Pons (tissue), 1 donor: Measurements from ENCODE around the gene NFIB.

Experiments
- DNase-seq: peaks from one replicate; pipeline ENCODE4 v3.0.0-alpha.2; 2016; ENCODE audit warnings: low spot score

Gene NFIB

DNA sequence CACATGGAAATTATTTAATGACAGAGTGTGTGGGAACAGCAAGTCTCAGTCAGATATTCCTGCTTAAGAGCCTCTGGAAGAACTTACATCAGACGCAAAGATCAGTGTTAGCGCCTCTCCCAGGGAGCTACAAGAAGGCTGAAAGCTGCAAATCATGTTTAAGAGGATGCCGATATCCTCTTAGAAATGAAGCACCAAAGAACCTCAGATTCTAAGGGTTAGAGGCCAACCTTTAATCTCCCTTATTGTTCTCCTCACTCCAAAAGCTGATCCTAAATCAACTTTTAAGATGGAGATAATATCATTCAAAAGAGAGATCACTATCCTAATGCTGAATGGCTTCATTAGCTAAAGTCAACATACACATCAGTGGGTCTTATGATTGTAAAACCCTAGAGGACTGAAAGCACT is 160.6 kb downstream of the NFIB start:
- no peak for DNase-seq

DNA sequence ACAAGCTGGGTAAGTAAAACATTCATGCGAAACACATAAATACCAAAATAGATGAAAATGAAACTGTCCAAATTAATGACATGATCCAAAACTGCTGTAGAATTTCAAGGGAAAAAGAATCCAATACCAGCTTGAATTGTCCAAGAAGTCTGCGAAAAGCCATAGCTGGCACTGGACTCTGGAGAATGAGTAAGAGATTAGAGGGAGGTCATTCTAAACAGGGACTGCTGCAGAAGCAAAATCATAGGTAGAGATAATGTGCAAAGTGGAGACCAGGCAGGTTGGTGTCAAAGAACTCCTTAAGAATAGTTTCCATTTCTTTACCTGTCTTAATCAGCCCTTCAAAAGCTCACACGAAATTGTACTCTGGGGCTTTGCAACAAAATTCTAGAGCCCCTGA is 162.5 kb downstream of the NFIB start:
- DNase-seq = no peak

DNA sequence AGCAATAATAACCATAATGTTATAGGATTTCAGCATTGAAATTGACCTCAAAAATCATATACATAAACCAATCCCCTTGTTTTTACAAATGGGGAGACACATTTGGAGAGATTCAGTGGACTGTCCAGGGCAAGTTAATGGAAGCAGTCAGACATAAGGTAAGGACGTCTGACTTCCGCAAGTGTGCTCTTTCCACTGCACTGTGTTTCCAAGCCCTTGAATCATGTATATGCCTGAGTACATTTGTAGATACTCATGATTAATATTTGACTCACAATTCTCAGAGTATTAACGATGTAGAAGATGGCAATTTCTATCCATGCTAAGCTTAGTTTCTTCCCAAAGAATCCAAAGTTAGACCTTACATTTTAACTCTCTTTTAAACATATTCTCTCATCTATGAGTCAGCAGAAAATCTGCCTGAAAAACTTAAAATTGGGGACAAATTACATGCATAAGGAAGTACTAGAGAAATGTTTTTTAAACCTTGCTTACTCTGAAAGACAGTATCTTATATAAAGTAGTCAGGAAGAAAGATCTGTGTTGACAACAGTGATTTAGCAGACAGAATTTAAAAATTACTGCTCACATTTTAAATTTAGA is 165.3 kb downstream of the NFIB start:
- no peak for DNase-seq

DNA sequence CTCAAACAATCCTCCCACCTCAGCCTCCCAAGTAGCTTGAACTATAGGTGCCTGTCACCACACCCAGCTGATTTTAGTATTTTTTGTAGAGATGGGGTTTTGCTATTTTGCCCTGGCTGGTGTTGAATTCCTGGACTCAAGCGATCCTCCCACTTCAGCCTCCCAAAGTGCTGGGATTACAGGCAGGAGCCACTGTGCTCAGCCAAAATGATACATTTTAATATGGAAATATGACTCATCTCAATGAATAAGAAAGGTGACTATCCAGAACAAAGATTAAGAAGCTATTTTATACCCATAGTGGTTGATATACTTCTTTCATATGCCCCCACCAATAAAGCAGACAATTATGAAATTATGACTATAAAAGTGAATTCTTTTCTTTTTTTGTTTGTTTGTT is 166.2 kb downstream of the NFIB start:
- DNase-seq = no peak

DNA sequence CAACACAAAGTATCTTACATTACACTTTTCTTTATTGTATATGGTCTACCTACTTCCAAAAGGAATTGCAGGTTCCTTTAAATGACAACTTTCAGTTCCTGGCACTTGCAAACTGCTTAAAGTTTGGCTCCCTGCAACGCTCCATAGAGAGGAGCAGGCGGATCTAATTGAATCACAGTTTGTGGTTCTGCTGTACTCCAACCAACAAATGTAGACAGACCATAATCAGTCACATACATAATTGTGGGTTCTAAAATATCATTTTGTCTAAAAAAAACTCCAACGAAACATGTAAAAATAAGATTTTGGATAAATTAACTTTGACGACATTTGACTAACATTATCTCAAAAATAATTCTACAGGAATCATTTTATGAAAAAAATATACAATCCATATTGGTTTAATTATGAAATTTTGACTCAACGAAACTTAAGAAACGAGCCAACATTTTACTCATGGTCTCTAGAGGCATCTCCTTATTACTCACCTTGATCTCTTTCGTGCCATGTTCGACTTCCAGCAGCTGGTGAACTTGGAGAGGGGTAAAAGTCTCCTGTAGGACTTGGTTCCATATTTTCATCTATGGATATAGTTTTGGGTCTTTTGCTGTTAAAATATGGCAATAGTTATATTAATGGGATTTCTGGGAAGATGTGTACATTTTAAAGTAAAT is 167.6 kb downstream of the NFIB start:
- DNase-seq = no peak

DNA sequence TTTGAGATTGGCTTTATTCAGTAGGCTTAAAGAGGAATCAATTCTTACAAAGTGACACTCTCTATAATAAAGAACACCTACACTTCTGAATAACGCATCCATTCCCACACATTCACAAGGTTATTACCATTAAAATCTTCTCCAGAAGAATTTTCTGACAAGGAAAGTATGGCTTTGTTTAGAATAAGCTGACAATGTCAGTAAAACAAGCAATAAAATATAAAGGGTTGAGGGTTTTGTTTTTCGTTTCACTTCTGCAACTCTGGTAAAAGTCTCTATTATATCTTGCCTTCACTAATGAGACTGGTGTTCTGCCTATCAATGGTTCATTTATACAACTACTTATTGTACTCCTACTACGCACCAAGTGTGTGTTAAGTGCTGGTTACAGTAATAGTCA is 169.7 kb downstream of the NFIB start:
- no peak for DNase-seq

DNA sequence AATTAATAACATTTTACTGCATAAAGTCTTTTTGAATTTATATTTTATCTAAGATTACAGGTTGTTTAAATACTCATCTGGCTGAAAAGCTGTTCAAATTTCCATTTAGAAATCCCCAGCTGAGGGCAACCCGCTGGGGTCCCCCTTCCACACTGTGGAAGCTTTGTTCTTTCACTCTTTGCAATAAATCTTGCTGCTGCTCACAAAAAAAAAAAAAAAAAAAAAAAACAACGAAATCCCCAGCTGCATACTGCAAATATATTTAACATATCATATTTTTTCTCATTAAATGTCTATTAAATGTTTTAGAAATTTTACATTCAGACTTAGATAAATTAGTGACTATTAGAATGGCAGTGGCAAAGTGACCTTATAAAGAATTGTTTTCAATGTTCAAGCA is 172.2 kb downstream of the NFIB start:
- DNase-seq = no peak

DNA sequence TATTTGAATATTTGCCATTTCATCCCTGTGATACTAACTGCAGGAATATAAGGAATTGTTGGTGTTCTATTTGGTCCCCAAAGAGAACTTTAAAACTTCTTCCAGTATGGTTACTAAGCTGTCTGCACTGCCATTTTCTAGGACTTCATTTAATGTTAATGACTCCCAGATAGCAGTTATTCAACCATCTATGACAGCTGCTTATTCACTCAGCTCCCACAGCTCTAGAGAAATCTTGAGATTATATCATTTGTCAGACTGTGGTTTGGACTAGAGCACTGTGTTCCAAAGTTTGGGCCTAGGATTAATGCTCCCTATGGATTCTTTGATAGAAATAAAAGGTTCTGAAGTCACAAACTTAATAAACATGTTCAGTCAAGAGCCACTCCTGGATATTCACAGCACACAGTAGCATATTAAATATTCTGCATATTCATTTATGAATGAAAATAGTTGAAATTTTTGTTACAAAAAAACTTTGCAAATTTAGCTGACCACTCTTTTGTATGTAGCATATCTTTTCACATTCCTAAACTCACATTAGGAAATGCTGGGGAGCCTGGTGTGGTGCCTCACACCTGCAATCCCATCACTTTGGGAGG is 173.7 kb downstream of the NFIB start:
- no peak for DNase-seq

DNA sequence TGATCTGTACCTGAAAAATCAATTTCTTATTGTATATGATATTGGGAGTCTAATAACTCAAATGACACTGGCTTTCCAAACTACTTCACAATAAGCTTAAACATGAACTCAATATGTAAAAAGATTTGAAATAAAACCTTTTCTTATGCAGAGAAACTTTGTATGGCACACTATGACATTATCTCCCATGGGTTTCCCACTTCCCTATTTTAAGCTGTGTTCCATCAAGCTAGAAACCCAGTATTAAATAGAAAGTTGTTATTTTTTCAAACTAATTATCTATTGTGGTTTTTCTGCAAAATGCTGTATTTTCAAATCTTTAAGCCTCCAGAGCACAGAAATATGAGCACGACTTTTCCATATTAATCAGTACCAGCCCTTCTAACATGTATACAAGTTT is 174.7 kb downstream of the NFIB start:
- no peak for DNase-seq

DNA sequence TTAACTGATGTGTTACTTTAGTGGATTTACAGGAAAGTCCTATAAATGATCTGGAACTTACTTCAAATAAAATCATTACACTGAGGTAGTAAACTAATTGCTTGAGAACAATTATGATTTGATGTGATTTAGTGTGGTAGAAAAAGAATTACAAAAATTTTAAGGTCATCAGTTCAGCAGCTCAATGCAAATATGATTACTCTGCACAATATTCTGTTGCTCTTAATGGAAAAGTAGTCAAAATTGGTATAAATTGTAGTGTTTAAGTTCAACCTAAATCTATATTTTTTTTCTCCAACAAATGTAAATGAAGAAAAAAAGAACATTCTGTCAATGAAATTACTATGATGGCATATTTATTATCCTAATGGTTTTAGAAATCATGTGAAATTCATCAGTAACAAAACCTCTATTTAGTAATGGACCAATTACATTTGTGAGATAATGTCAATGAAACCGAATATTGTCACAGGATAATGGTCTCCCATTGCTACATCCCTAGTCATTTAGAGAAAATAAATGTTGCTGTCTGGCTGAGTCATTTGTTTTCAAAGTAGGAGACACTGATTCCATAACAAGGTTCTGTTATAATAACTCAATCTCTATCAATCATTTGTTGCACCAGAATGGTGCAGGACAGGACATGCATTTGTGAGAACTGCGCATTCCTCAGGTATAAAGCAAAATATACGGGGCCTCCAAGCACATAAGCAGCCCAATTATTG is 177.1 kb downstream of the NFIB start:
- no peak for DNase-seq

DNA sequence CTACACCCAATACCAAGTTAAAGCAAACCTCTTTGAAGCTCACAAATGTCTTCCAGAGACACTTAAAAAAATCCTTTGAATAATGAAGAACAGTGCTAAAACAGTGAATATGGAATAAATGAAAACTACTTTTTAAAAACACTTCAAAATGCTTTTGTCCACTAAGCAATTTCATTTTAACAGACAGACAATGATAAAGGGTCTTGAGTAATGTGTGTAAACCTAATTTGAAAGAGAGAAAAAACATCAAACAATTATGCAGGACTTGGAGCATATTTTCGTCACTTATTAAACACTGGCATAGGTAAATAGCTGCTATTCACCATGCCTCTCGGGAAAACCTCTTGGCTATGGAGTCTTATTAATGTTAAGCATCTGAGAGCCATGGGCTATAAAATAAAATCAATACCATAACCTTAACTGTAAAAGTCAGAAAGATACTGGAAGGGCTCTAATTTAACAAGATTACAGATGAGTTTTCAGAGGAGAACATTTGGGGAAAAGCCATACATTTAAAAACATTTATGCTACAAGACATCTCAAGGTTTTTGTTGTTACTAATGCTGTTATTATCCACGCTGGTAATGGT is 177.8 kb downstream of the NFIB start:
- DNase-seq = no peak

DNA sequence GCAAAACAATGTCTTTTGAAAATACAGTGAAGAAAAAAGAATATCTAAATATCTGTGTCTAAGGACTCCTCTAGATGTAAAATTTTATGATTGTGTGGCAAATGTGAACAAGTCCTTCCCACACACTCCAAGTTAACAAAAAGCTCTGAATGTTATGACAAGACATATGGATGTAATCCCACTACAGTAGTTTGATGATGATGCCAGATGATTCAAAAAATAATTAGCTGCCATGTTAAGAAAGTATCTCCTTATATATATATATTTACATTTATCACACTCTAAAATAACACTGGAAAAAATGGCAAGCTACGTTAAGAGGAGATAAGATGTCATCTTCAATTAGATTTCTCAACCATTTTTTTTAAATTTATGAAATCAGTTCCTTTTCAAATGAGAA is 178.5 kb downstream of the NFIB start:
- DNase-seq = no peak

DNA sequence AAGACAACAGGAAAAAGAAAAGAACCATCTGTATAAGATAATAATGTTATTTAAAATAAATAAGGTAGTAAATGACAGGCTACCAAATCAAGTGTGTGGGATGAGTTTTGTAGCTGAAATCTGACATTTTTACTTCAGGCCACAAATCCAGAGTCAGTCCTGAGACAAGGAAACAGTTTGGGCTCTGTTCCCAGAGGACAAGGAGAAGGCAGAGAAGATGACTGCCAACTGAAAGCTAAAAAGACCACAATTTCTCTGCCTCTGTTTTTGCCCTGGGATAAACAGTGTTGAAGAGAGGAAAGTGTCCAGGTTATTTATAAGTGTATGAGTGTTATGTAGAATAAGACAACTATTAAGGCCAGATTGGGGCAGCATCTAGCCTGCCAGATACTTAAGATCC is 180.5 kb downstream of the NFIB start:
- peak; percentile 43 for DNase-seq

DNA sequence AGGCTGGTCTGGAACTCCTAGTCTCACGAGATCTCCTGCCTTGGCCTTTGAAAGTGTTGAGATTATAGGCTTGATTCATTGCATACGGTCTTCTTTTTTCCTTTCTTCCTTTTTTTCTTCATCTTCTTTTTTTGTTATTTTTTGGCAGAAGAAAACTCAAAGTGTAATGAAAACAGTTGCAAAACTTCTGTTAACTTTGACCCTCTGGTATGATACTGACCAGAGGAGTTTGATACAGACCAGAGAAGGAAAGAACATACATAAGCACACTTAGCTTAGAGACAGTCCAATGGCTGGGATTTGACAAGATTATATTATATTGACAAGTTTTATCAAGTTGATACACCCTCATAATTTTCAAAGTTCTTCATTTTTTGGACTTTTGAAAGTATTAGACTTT is 181.2 kb downstream of the NFIB start:
- no peak for DNase-seq

DNA sequence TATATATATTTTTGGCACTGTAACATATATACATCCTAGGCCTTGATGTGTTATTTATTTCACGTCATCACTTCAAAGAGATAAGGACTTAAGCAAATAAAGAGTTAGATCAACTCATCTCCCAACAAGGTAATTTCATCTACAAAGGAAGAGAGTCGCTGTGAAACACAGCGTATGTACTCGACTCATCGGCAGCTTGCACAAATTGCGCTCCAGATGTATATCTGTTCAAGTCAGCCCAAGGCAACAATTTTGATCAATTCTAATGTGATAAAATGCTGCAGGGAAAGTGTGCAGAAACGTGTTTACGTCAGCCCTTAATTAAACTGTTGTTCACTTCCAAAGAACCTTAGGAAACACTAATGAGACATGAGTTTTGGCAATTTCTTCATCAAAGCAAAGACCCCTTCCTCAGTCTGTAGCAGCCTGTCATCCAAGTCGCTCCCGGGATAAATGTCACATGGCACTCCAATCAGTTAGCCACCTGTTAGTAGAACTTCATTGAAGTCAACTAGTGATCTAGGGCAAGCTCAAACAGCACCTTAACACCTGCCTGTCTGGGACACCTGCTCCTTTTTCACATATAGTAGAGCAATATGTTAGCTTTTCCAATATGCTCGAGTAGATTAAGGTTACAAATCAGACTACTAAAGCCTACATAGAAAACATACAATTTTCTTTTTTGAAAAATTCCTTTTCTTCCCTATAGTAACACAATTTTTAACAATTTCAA is 182.4 kb downstream of the NFIB start:
- DNase-seq = no peak

DNA sequence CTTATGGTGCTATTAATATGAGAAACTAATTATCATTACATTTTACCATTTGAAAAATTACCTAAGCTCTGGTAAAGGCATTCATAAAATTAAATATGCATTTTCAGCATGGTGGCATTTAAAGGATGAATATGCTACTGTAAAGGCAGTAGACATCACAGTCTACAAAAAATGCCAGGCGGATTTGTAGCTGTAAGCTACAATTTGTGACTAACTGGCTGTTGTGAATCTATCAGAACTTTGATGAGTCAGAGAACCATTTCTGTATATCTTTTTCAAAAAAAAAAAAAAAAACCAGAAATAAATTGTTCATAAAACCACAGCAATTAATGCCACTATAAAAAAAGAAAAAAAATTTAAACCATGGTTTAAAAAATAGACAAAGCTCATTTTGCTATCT is 186.3 kb downstream of the NFIB start:
- no peak for DNase-seq

DNA sequence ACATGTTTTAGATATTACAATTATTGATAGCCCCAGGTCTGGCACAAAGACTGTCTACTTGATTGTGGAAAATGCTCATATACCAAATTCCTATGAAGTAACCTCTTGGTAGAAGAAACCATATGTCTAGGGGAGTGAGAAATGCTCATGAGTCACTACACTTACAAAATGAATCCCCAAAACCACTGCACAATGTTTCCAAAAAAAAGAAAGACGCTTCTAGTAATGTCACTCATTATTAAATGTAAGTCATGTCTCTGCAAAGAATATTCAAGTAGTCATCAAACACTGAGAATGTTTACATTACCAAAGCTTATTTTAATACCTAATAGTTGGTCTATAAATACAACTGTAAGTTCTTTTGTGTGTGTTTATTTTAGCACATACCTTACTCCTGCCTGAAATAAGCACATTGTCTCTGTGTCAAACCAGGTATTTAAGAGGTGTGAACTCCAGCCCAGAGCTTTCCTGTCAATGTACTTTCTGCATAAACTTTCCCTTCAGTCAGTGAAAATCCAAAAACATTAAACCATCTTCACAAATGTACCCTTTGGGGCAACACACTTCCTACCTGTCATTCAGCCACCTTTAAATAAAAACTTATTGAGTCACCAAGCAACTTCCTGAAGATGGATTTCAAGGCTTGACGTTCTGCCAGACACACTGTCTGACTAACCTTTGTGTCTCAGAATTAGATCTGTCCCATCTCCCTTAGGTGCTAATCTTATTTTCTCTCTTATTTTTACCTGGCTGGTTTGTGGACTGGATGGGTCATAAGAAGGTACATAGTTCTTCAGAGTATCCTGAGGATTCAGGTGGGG is 194.0 kb downstream of the NFIB start:
- DNase-seq = no peak

DNA sequence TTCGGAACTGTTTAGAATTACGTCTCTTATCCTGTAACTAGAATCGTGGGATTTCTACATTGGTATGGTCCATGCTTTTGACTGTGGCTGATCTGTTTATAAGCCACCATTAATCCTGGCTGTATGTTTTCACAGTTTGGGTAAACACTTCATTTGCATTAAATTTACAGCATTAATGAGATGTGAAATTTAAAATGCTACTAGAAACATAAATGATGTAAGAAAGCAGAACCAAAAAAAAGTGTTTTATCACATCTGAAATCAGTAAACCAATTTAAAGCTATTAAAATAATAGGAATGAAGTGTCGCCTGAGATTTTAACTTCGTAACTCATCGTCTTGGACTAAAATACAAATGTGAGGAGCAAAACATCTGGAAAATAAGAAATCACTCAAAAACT is 201.7 kb downstream of the NFIB start:
- DNase-seq = no peak

DNA sequence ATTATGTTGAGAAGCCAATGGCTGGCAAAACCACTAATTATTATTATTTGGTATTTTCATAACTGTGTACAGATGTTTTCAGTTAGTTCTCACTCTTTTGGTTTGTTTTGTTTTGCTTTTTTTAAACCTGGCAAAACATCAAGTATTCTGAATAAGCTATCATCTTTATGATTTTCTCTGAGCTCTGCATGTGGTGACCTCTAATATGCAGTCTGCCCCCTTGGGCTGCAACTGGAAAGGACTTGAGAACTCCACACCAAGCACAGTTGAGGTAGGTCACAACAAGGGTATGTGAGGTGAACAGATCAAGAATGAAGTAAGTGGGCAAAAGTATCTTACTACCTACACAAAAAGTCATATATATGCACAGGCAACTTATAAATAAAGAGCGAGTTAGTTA is 202.2 kb downstream of the NFIB start:
- DNase-seq = no peak

DNA sequence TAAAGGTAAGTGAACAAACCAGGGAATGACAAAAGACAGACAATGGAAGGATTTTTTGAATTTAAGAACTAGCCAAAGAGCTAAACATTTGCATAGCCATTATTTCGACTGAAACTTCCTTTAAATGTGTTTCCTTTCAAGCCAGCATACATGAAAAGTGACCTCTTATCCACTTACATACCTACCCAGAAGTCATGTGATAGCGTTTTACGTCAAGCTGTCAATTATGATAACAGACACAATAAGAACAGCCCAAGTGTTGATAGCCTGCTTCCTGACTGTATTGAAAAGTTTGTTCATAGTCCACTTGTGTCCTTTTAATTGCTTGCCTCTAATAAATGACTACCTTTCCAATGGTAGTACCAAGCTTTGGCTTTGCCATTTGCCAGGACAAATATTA is 206.0 kb downstream of the NFIB start:
- no peak for DNase-seq

DNA sequence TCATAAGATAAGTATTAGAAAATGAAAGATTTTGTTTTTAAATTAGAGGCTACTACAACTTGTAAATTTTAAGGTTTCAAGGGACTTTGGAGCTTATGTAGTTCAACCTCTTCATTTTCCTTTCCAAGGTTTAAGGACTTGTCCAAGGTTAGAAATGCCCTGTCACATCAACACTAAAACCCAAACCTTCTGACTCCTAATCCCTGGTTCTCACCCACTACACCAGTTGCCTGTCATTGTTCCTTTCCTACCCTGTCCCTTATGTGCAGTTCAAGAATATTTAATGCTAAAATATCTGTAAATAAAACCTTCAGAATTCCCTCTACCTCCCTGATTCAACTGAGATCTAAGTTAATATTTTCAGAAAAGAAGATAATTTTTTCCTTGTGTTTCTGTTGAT is 206.4 kb downstream of the NFIB start:
- DNase-seq = no peak
